Adrenal gland (tissue), 12 donors: ENCODE results near the gene SECISBP2L. TPM values are rescaled to one million over a fixed set of nuclear protein-coding genes. Genes with fewer than 3 reads are reported as not detected.

ENCODE experiments used
- DNase-seq, 7 donors: peaks; one replicate each; pipeline ENCODE4 v3.0.0-alpha.2; 2019 to 2020
- H3K27ac ChIP-seq, 5 donors: fragments of 200-600 bp; sonication (generic) in 4 of 5; 1 replicate in 3 of 5; 2 replicates in 2 of 5; pipeline versions ENCODE4 v1.5.1 to v1.8.0; 2016 to 2020; ENCODE audit warnings: mild to moderate bottlenecking in 1 of 5
- H3K27me3 ChIP-seq: fragments of 200-600 bp; 2 replicates; pipeline ENCODE4 v1.8.0; 2021
- H3K36me3 ChIP-seq, 2 donors: fragments of 200-600 bp; replicated peaks in 1 of 2; 1 replicate in 1 of 2; 2 replicates in 1 of 2; pipeline versions ENCODE4 v1.5.1 to v1.8.0; 2018 to 2022
- H3K4me1 ChIP-seq, 2 donors: fragments of 200-600 bp; replicated peaks in 1 of 2; 1 replicate in 1 of 2; 2 replicates in 1 of 2; pipeline versions ENCODE4 v1.5.1 to v1.8.0; 2018 to 2021
- H3K4me3 ChIP-seq, 4 donors: fragments of 200-600 bp; sonication (generic) in 3 of 4; one replicate each; pipeline ENCODE4 v1.5.1; 2016 to 2018
- H3K9me3 ChIP-seq, 3 donors: fragments of 200-600 bp; sonication (generic) in 1 of 3; replicated peaks in 1 of 3; 1 replicate in 2 of 3; 2 replicates in 1 of 3; pipeline versions ENCODE4 v1.5.1 to v1.8.0; 2016 to 2021
- POLR2A ChIP-seq, 2 donors: fragments of 450-650 bp; IDR thresholded peaks; one replicate each; pipeline ENCODE4 v1.6.1; 2017; ENCODE audit warnings: antibody characterized with exemption in 2 of 2, mild to moderate bottlenecking in 2 of 2, moderate library complexity in 1 of 2
- WGBS, 4 donors: extraction: QIAGEN DNeasy Blood & Tissue Kit in 2 of 4; methylation state at CpG; one replicate each; pipeline versions ENCODE4 v1.1.5 to v1.1.7; 2013 to 2017; 5-methylcytosine and 5-hydroxymethylcytosine counted together
- intact Hi-C, 2 donors: fragments of 100-400 bp; cut with DNase I; formaldehyde crosslinking; loops; one replicate each; pipeline versions ENCODE4 v1.14.1 to v1.15.0; 2022 to 2023
- polyA plus RNA-seq, 3 donors: library from polyadenylated mRNA; stranded (reverse); fragments of 200-250 nt in 2 of 3; fragments of 350-450 nt in 1 of 3; fragmentation: Illumina TruSeq in 1 of 3; extraction: RNeasy Lipid Tissue Mini Kit (QIAGEN cat#74804) in 1 of 3; gene quantifications; one replicate each; pipeline ENCODE4 v1.2.3, GENCODE V29; 2013 to 2014
- total RNA-seq, 9 donors: library from RNA; depleted of rRNA in 4 of 9; stranded (reverse); fragments of >200 nt in 4 of 9; fragments of 120-200 nt in 1 of 9; fragmentation: NEBNext Ultra II Directional in 1 of 9; extraction: Animal tissue kit (Norgen Biotek cat#: 25700) in 1 of 9; gene quantifications; one replicate each; pipeline versions ENCODE4 v1.1.0 to v1.2.4, GENCODE V29; 2013 to 2023
- TF ChIP-seq, protein P1 (sequence below), 6 experiments: fragments of 450-650 bp in 4 of 6; fragments of 200-600 bp in 2 of 6; sonication (generic) in 1 of 6; IDR thresholded peaks; 1 replicate in 5 of 6; 2 replicates in 1 of 6; pipeline versions ENCODE4 v1.5.1 to v1.8.0; 2016 to 2021; ENCODE audit warnings: antibody characterized with exemption in 6 of 6, mild to moderate bottlenecking in 2 of 6, moderate library complexity in 1 of 6
- donor health status: healthy with polysubstance abuse.
- donor health status: Bipolar disorder and iron deficiency.
- donor health status: DM: yes; HTN: yes; CAD: no.
- donor health status: DM: no; HTN: no; CAD: no.
- donor health status: DM: no; HTN: no; CAD: no.
- donor health status: DM: yes; HTN: yes; CAD: no.

Gene SECISBP2L
- total and polyA plus RNA-seq, 12 donors = 9.1 to 117 (median 44.2) TPM

DNA sequence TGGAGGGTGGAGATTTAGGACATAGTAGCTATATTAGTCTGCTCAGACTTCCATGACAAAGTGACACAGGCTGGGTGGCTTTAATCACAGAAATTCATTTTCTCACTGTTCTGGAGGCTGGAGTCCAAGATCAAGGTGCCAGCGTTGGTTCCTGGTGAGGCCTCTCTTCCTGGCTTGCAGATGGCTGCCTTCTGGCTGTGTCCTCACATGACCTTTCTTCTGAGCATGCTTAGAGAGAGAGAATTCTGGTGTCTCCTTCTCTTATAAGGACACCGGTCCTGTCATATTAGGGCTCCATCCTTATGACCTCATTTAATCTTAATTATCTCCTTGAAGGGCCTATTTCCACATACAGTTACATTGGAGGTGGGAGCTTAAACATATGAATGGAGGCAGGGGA is 67.6 kb downstream of the SECISBP2L start:
- Histone ChIP-seq H3K4me3 (no peak overlapping the region), H3K36me3 (no peaks in the 10 kb centered on the region), H3K27me3 (no peaks in the 10 kb centered on the region), H3K9me3 (no peaks in the 10 kb centered on the region), H3K27ac (no peak overlapping the region), H3K4me1 (peaks cover 0 to 6% of the 10 kb centered on the region in 2 donors)
- TF ChIP-seq POLR2A (IDR thresholded peaks at IDR 0.05) = no peak
- TF ChIP-seq, protein P1, sequence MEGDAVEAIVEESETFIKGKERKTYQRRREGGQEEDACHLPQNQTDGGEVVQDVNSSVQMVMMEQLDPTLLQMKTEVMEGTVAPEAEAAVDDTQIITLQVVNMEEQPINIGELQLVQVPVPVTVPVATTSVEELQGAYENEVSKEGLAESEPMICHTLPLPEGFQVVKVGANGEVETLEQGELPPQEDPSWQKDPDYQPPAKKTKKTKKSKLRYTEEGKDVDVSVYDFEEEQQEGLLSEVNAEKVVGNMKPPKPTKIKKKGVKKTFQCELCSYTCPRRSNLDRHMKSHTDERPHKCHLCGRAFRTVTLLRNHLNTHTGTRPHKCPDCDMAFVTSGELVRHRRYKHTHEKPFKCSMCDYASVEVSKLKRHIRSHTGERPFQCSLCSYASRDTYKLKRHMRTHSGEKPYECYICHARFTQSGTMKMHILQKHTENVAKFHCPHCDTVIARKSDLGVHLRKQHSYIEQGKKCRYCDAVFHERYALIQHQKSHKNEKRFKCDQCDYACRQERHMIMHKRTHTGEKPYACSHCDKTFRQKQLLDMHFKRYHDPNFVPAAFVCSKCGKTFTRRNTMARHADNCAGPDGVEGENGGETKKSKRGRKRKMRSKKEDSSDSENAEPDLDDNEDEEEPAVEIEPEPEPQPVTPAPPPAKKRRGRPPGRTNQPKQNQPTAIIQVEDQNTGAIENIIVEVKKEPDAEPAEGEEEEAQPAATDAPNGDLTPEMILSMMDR (IDR thresholded peaks at IDR 0.05) = no peak
- 50 to 88% (median 86%) methylated on average over 2 of the region's 2 CpGs for WGBS, 4 donors
- DNase-seq = no peak
- intact Hi-C loops = no loop called here

- no peaks in the 10 kb centered on the region for H3K36me3 ChIP-seq
- H3K27ac ChIP-seq = peak overlapping the region in 1 of 5 donors; percentile 52
- H3K4me3 ChIP-seq = peak overlapping the region in 1 of 4 donors; percentile 57
- WGBS, 4 donors = 87 to 91% (median 88%) methylated on average over 17 of the region's 17 CpGs
- no peaks in the 10 kb centered on the region for H3K9me3 ChIP-seq
- intact Hi-C loops = no loop called here
- DNase-seq = no peak
- TF ChIP-seq POLR2A (IDR thresholded peaks at IDR 0.05) = no peak
- TF ChIP-seq, protein P1 (IDR thresholded peaks at IDR 0.05) = no peak
- H3K4me1 ChIP-seq = peaks cover 0 to 6% of the 10 kb centered on the region in 2 donors
- no peaks in the 10 kb centered on the region for H3K27me3 ChIP-seq
These were observed 69.7 kb downstream of the SECISBP2L start for GRCh38 chr15:48976444-48977088.

DNA sequence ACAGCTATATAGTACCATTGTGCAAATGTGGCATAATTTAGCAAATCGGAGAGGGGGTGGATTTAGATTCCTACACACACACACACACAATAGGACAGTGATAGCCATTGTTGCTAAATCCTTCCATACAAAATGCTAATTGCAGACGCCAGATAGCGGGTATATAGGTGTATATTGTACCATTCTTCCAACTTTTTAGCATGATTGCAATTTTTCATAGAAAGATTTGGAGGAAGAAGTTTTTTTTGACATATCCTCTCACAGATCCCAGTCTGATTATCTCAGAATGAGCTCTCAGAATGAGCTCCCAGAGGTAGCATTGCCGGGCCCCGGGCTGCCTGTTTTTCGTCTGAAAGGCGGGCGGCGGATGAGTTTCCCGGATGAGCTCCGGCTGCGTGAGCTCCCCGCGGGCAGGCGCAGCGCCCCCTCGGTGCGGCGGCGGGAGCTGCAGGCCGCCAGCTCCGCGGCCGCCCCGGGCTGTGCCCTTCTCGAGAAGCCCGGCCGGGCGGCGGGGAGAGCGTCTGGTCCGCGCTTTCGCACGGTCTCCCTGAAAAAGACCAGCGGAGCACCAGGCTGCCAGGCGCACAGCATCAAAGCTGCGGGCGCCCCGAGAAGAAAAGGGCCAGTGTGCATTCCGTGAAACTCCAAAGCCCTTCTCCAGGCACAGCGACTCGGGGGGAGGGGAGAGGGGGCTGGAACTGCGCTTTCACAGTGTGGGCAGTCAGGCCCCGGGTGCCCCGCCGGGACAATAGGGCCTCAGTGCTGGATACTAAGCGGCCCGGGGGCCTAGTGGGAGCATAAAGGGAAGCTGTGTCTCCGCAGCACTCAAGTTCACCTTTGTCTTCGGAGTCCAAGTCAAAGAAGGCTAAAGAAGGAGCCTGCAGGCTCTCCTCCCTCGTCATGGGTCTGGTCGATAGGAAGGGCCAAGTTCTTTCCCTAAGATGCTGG is 70.5 kb downstream of the SECISBP2L start:
- Histone ChIP-seq H3K36me3 (no peaks in the 10 kb centered on the region), H3K4me3 (peak overlapping the region in 2 of 4 donors; percentile 37 to 57), H3K9me3 (no peaks in the 10 kb centered on the region), H3K4me1 (peaks cover 0 to 6% of the 10 kb centered on the region in 2 donors), H3K27me3 (no peaks in the 10 kb centered on the region), H3K27ac (peak overlapping the region in 2 of 5 donors; percentile 52)
- DNase-seq = peak; percentile 79 to 90 (median 85)
- no peak for TF ChIP-seq POLR2A (IDR thresholded peaks at IDR 0.05)
- TF ChIP-seq, protein P1 (IDR thresholded peaks at IDR 0.05) = peak; percentile 27 to 98 (median 69)
- 5 to 13% (median 9%) methylated on average over 18 to 53 of the region's 53 CpGs for WGBS, 4 donors
- intact Hi-C loops = no loop called here

DNA sequence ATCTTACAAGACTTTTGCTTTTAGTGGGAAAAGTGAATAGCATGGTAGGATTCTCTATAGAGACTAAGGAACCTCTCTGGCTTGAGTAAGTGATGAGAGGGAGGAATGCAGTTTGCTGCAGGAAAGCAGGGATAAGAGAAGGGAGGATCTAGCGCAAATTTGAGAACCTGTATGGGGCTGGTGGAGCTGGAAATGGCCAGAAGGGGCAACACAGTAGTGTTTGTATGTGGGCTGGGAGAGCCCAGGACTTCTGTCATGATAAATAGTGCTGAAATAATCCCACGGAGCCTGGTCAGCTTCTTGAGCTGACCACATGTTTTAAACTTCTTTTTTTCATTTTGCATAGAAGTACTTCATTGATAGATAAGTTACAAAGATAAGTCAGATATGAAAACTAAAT is 71.4 kb downstream of the SECISBP2L start:
- Histone ChIP-seq H3K4me3 (no peak overlapping the region), H3K4me1 (peaks cover 0 to 6% of the 10 kb centered on the region in 2 donors), H3K9me3 (no peaks in the 10 kb centered on the region), H3K27me3 (no peaks in the 10 kb centered on the region), H3K27ac (no peak overlapping the region), H3K36me3 (no peaks in the 10 kb centered on the region)
- no peak for DNase-seq
- WGBS, 4 donors = 55 to 73% (median 58%) methylated on average over 2 of the region's 2 CpGs
- TF ChIP-seq, protein P1 (IDR thresholded peaks at IDR 0.05) = no peak
- TF ChIP-seq POLR2A (IDR thresholded peaks at IDR 0.05) = no peak
- intact Hi-C loops = no loop called here
